Measurements from ENCODE around the gene NOL12.

DNA sequence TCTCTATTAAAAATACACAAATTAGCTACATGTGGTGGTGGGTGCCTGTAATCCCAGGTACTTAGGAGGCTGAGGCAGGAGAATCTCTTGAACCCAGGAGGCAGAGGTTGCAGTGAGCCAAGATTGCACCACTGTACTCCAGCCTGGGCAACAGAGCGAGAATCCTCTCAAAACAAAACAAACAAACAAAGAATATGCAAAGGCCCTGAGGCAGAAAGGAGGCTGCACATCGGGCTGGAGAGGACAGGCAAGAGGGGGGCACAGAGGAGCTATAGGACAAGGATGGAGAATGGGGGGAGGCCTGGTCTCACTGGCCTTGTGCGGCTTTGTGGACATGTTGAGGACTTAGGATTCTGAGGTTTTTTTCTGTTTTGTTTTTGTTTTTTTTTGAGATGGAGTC, 19.1 kb downstream of the NOL12 start:
- TF ChIP-seq, protein P1, sequence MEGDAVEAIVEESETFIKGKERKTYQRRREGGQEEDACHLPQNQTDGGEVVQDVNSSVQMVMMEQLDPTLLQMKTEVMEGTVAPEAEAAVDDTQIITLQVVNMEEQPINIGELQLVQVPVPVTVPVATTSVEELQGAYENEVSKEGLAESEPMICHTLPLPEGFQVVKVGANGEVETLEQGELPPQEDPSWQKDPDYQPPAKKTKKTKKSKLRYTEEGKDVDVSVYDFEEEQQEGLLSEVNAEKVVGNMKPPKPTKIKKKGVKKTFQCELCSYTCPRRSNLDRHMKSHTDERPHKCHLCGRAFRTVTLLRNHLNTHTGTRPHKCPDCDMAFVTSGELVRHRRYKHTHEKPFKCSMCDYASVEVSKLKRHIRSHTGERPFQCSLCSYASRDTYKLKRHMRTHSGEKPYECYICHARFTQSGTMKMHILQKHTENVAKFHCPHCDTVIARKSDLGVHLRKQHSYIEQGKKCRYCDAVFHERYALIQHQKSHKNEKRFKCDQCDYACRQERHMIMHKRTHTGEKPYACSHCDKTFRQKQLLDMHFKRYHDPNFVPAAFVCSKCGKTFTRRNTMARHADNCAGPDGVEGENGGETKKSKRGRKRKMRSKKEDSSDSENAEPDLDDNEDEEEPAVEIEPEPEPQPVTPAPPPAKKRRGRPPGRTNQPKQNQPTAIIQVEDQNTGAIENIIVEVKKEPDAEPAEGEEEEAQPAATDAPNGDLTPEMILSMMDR (IDR thresholded peaks at IDR 0.05 in 8 of 11, conservative IDR thresholded peaks at IDR 0.05 in 3 of 11) = no peak
- TF ChIP-seq POLR2AphosphoS5 (IDR thresholded peaks at IDR 0.05) = no peak

Measured in spleen (tissue), 7 donors.